ENCODE results near the gene C16orf74.

DNA sequence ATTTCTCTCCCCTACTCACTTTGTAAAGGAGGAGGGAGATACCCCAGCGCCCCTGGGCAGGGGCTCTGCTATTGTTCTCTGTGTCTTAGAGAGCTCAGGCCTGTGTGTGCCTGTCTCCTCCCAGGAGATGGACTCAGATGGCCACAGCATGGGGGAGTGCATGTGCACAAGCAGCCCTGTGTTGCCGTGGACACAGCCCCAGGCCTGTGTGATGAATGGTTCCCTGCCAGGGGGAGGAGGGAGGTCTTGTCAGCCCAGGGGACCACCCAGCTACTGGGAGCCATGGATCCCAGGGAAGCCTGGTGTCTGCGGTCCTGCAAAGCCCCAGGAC lies 88.4 kb downstream of the C16orf74 start:
- TF ChIP-seq ISL1 (CRISPR knock-in tag; IDR thresholded peaks at IDR 0.05) (no peak), ARNTL (CRISPR knock-in tag; IDR thresholded peaks at IDR 0.05; ENCODE audit: borderline replicate concordance, low read depth) (no peak), ZFP30 (CRISPR knock-in tag; IDR thresholded peaks at IDR 0.05) (no peak), TCF4 (CRISPR knock-in tag; IDR thresholded peaks at IDR 0.05; ENCODE audit: borderline replicate concordance) (no peak), ZC3H10 (CRISPR knock-in tag; IDR thresholded peaks at IDR 0.05) (no peak)
- TF ChIP-seq, protein P1, sequence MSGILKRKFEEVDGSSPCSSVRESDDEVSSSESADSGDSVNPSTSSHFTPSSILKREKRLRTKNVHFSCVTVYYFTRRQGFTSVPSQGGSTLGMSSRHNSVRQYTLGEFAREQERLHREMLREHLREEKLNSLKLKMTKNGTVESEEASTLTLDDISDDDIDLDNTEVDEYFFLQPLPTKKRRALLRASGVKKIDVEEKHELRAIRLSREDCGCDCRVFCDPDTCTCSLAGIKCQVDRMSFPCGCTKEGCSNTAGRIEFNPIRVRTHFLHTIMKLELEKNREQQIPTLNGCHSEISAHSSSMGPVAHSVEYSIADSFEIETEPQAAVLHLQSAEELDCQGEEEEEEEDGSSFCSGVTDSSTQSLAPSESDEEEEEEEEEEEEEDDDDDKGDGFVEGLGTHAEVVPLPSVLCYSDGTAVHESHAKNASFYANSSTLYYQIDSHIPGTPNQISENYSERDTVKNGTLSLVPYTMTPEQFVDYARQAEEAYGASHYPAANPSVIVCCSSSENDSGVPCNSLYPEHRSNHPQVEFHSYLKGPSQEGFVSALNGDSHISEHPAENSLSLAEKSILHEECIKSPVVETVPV (CRISPR knock-in tag; IDR thresholded peaks at IDR 0.05), result no peak
